ENCODE measurements around the gene EXOC4. TPM values are rescaled to one million over a fixed set of nuclear protein-coding genes. Genes with fewer than 3 reads are reported as not detected.

EXOC4 gene
- total and polyA plus RNA-seq, 2 donors (not counting 3 experiments of a cell fraction or from before 2014, with no cell fraction given), result 20.3 to 73.1 TPM

DNA sequence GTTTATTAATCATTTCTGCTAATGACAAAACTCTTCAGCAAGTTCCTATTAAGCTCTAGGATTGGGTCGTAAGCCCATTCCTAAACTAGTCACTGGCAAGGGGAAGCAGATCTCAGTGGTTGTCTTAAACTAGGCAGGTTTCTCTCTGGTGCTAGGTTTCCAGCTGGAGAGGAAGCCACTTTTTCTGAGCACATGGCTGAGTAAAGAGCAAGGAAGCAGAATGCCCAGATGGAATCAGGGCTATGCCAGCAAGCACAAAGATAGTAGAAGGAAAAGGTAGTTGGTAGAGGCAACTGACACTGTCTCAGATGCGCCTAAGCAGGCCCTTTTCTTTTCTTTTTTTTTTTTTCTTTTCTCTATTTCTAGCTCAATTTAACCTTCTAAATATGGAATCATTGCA lies 224.9 kb downstream of the EXOC4 start:
- FAIRE-seq (no peak), DNase-seq (ENCODE audit: low read depth, low spot score) (no peak)
- Histone ChIP-seq H2AFZ (ENCODE audit: low read depth, low read length) (no peak overlapping the region), H3K4me2 (ENCODE audit: insufficient read depth, low read length) (no peak overlapping the region), H3K27ac (ENCODE audit: insufficient read depth, low read depth, low read length) (no peak overlapping the region), H3K4me3 (replicated peaks in 1 of 3; ENCODE audit: insufficient read depth in 1 of 3, low read depth in 1 of 3, low read length in 3 of 3) (no peak overlapping the region), H4K20me1 (replicated peaks; ENCODE audit: control insufficient read depth, extremely low read depth, insufficient read depth, low read length) (no peaks in the 10 kb centered on the region), H3K36me3 (ENCODE audit: control insufficient read depth in 2 of 2, extremely low read depth in 1 of 2, insufficient read depth in 2 of 2, low read length in 2 of 2) (no peaks in the 10 kb centered on the region), H3K9me3 (replicated peaks; ENCODE audit: control insufficient read depth, insufficient read depth, low read length) (no peaks in the 10 kb centered on the region), H3K9ac (replicated peaks; ENCODE audit: extremely low read depth, insufficient read depth, low read length) (no peak overlapping the region), H3K4me1 (ENCODE audit: control insufficient read depth, extremely low read depth, insufficient read depth, low read length) (no peaks in the 10 kb centered on the region), H3K9me1 (replicated peaks; ENCODE audit: control insufficient read depth, extremely low read depth, insufficient read depth, low read length) (no peaks in the 10 kb centered on the region), H3K27me3 (ENCODE audit: control insufficient read depth in 2 of 2, insufficient read depth in 2 of 2, low read length in 2 of 2) (no peaks in the 10 kb centered on the region), H3K79me2 (ENCODE audit: control insufficient read depth, insufficient read depth, low read length) (no peaks in the 10 kb centered on the region)
- dilution Hi-C loops (cut with MboI; ENCODE audit: extremely low pct_ligation_motif_present, low sequenced_read_pairs) (no loop called here), intact Hi-C loops (cut with micrococcal nuclease) (no loop called here)
- no TSS peak for BruUV-seq (replicated peaks)
- ChIA-PET CTCF (no interaction called here), POLR2A (interaction anchor here (0.7 kb wide), 1 partner anchor 1884 kb away, joined by 5 read pairs; no protein-coding TSS in a partner anchor)
- TF ChIP-seq, protein P1, sequence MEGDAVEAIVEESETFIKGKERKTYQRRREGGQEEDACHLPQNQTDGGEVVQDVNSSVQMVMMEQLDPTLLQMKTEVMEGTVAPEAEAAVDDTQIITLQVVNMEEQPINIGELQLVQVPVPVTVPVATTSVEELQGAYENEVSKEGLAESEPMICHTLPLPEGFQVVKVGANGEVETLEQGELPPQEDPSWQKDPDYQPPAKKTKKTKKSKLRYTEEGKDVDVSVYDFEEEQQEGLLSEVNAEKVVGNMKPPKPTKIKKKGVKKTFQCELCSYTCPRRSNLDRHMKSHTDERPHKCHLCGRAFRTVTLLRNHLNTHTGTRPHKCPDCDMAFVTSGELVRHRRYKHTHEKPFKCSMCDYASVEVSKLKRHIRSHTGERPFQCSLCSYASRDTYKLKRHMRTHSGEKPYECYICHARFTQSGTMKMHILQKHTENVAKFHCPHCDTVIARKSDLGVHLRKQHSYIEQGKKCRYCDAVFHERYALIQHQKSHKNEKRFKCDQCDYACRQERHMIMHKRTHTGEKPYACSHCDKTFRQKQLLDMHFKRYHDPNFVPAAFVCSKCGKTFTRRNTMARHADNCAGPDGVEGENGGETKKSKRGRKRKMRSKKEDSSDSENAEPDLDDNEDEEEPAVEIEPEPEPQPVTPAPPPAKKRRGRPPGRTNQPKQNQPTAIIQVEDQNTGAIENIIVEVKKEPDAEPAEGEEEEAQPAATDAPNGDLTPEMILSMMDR (IDR thresholded peaks at IDR 0.05; ENCODE audit: extremely low read depth in 1 of 2, insufficient read depth in 1 of 2, low read depth in 1 of 2, low read length in 2 of 2), result no peak
- no peak for TF ChIP-seq FOS (IDR thresholded peaks at IDR 0.05; ENCODE audit: borderline replicate concordance, insufficient read depth, low read length)
- TF ChIP-seq POLR2A (IDR thresholded peaks at IDR 0.05; ENCODE audit: low read depth, low read length), result no peak
- no peak for TF ChIP-seq MYC (IDR thresholded peaks at IDR 0.05; ENCODE audit: low read depth, low read length)
- TF ChIP-seq POLR2AphosphoS5 (IDR thresholded peaks at IDR 0.05; ENCODE audit: insufficient read depth, low read depth, low read length), result no peak
- TF ChIP-seq JUN (IDR thresholded peaks at IDR 0.05; ENCODE audit: borderline replicate concordance, insufficient read depth, insufficient read length, low read depth), result no peak
- no peak for TF ChIP-seq GATA2 (IDR thresholded peaks at IDR 0.05; ENCODE audit: insufficient read depth, insufficient read length, low read depth, low read length)
- no peak for TF ChIP-seq EZH2 (IDR thresholded peaks at IDR 0.05; ENCODE audit: borderline replicate concordance, low read depth, low read length, severe bottlenecking)
- TF ChIP-seq, protein P2, sequence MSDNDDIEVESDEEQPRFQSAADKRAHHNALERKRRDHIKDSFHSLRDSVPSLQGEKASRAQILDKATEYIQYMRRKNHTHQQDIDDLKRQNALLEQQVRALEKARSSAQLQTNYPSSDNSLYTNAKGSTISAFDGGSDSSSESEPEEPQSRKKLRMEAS (IDR thresholded peaks at IDR 0.05; ENCODE audit: insufficient read depth, insufficient read length), result no peak
